Measurements from ENCODE around the gene NINL.
"Not testable (repeated sequence)": the region's sequence is repeated elsewhere in the genome, so short reads cannot be mapped to it uniquely, and the experiment has no call there.

NINL gene

DNA sequence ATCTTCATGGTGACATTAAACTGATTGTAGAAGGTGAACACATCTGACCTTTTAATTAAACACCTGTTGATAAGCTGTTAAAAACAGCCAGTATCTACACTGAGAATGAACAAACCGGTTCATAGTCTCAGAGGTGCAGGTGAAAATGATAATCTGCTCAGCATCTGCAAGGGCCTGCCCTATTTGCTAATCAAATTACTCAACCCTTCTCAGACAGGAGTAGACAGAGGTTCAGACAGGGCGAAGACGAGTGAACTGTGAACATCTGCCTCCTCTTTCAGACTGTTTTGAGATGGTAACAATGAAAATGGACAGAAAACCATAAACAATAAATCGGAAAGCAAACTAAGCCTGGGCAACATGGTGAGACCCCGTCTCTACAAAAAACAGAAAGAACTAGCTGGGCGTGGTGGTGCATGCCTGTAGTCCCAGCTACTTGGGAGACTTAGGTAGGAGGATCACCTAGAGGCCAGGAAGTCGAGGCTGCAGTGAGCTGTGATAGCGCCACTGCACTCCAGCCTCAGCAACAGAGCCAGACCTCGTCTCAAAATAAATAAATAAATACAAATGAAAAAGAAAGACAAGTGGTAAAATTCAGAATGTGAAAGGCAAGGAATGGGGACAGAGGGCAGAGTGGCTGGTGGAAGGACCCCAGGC is 55.9 kb downstream of the NINL start:
- DNase-seq: no peak

DNA sequence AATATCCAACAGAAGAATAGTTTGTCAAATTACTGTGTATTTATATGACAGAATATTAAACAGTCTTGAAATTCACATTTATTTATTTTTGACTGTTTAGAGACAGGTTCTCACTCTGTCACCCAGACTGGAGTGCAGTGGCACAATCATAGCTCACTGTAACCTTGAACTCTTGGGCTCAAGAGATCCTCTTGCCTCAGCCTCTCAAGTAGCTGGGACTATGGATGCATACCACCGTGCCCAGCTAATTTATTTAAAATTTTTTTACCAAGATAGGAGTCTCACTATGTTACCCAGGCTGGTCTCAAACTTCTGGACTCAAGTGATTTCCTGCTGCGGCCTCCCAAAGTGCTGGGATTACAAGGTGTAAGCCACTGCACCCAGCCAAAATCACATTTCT is 57.4 kb downstream of the NINL start:
- DNase-seq: no peak

GRCh38 chr20:25526446-25526845 is 58.9 kb downstream of the NINL start:
- no peak for DNase-seq

DNA sequence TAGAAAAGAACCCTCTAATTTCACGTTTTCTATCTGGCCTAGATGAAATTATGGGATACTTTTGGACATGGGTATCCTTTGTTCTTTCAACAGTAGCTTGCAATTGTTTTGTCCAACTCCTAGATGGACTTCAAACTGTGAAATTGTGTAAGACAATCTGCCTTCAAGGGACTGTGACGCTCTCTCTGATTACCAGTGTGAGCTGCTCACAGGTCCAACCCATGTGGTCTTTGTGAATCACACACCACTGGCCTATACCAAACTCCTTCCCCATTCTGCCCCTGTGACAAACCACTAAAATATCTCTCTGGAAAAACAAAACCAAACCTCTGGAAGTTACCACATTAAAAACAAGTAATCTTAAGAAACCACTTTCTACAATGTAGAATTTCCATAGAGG is 59.5 kb downstream of the NINL start:
- DNase-seq: no peak

DNA sequence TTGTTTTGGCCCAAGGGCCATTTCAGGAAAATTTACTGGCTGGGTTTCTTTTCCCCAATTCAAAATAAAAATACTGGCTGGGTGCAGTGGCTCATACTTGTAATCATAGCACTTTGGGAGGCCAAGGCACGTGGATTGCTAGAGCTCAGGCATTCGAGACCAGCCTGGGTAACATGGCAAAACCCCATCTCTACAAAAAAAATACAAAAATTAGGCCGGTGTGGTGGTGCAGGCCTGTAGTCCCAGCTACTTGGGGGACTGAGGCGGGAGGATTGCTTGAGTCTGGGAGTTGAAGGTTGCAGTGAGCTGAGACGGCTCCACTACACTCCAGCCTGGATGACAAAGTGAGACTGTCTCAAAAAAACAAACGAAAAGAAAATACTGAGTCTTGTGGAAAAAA is 60.0 kb downstream of the NINL start:
- DNase-seq: no peak

DNA sequence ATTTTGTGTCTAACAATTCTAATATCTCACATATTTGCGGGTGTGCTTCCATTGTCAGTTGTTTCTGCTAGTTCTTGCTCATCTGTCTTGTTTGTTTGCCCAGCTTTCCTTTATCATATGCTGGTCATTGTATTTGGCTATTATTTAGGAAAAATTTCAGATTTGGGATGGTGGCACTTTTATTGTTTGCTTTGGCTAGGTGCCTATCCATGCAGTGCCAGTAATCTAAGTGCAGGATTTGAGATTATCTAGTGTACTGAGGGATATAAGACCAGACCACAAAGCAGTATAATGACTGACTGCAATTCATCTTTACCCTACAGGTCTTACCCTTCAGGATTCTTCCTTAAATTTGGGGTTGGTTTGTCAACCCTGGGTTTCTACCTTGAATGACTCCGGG is 63.9 kb downstream of the NINL start:
- DNase-seq: no peak

DNA sequence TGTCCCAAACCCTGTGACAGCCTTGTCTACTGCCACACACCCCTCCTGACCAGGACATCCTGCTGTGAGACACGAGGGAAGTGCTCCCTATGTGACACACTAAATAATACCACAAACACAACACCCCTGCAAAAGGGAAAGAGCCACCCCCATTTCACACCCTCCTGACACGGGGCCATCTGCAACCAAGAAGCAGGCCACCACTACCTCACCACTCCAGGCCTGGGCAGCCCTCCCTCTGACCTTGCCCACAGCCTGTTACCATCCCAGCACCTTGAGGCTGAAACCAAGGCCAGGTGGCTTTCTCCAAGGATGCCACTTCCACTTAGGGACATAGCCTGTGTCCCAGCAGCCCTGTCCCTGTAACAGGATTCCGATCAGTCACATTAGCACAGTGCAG is 68.2 kb downstream of the NINL start:
- DNase-seq: no peak

DNA sequence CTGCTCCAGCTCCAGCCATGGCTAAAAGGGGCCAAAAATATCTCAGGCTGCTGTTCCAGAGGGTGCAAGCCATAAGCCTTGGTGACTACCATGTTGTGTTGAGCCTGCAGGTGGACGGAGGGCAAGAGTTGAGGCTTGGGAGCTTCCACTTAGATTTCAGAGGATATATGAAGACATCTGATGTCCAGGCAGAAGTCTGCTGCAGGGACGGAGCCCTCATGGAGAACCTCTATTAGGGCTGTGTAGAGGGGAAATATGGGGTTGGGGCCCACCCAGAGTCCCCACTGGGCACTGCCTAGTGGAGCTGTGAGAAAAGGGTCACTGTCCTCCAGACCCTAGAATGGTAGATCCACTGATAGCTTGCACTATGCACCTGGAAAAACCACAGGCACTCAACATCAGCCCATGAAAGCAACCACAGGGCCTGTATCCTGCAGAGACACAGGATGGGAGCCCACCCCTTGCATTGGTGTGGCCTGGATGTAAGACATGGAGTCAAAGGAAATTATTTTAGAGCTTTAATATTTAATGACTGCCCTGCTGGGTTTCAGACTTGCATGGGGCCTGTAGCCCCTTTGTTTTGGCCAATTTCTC is 70.5 kb downstream of the NINL start:
- DNase-seq: no peak

DNA sequence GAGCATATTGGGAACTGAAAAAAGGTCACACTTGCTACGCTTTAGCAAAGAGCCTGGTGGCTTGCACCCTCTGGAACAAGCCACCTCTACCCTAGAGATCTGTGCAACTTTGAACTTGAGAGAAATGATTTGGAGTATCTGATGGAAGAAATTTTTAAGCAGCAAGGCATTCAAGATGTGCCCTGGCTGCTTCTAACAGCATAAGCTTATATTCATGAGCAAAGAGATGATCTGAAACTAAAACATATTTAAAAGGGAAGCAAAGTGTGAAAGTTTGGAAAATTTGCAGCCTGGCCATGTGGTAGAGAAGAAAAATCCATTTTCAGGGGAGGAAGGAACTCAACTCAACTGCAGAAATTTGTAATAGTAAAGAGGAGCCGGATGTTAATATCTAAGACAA is 71.1 kb downstream of the NINL start:
- no peak for DNase-seq

GRCh38 chr20:25512709-25513108 is 72.6 kb downstream of the NINL start:
- DNase-seq: no peak

- DNase-seq: no peak
Observed at GRCh38 chr20:25511183-25511582, 74.1 kb downstream of the NINL start.

GRCh38 chr20:25510721-25511120 is 74.6 kb downstream of the NINL start:
- DNase-seq: no peak

- DNase-seq: no peak
Observed at GRCh38 chr20:25510202-25510601, 75.1 kb downstream of the NINL start.

GRCh38 chr20:25509084-25509483 is 76.2 kb downstream of the NINL start:
- DNase-seq: no peak

DNA sequence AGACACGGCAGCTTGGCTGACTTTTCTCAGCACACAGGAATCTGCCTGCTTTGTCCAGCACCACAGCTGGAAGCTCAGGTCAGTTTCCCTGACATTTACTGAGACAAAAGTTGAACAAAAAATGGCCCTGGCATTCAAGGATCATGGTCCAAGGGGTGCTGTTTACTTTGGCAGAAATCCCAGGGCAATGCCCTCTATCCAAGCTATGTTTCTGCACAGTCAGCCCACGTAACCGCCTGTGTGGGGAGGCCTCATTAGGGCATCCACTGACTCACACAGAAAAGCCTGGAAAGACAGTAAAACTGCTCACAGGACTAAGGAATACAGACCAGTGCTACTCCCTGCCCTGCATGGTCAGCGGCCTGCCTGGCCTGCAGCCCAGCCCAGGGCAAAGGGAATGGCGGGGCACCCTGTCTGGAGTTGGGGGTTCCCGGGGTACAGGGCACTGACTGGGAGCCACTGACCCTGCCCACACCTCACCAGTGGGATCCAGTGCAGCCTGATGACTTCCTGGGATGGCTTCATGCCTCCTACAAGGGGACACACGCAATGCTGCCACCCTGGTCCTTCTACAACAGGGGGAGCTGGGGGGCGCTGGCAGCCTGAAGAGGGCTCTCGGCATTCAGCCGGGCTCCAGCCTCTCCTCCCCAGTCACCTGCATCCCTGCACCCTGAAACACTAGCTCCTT is 77.1 kb downstream of the NINL start:
- DNase-seq: no peak

- DNase-seq: no peak
Observed at GRCh38 chr20:25507385-25508082, 77.8 kb downstream of the NINL start.

DNA sequence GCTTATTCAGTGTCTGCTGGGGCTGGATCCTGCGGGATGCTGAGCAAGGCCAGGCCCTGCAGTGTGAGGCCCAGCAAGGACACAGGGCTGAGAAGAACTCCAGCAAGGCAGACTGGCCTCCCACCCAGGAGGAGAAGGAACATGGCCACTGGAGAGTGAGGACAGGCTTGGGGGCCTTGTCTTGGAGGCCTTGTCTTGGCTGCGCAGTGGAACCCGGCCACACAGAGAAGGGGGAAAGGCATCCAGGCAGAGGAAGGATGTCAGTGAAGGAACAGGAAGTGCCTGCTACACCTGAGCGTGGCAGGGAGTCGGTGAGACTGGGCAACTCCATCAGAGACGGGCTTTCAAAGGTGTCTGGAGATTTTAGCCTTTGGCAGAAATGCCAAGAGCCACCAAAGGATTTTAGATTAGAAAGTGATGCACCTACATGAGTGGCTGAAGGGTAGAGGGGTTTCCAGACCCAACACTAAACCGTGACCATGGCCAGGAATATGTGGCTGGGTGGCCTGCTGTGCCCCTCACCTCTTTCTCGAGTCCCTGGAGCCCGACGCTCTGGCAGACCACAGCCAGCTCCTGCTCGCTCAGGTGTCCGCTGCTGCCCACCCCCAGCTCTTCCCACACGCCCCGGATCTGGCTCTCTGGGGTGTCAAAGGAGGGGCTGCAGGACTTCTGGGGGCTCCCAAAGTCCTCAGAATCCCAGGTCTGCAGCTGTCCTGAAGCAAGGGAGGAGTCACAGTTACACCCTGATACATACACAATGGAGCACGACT is 80.8 kb downstream of the NINL start:
- DNase-seq: no peak

DNA sequence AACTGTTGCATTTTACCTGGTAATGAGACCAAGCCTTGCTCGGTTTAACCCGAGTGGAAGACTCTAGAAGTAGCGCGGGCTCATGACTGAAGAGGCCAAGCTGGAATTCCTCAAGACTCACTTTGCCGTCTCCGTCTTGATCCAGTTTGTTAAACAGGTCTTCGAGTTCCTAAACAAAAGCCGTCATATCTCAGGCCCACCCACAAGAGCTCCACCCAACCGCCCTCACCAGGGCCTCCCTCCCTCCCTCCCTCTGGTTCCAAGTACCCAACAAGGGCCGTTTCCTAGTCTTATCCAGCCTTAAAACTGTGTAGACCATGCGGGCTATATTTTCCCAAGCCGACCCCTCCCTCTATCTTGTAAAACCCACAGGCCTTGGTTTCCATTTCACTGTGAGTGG is 81.4 kb downstream of the NINL start:
- DNase-seq: no peak

DNA sequence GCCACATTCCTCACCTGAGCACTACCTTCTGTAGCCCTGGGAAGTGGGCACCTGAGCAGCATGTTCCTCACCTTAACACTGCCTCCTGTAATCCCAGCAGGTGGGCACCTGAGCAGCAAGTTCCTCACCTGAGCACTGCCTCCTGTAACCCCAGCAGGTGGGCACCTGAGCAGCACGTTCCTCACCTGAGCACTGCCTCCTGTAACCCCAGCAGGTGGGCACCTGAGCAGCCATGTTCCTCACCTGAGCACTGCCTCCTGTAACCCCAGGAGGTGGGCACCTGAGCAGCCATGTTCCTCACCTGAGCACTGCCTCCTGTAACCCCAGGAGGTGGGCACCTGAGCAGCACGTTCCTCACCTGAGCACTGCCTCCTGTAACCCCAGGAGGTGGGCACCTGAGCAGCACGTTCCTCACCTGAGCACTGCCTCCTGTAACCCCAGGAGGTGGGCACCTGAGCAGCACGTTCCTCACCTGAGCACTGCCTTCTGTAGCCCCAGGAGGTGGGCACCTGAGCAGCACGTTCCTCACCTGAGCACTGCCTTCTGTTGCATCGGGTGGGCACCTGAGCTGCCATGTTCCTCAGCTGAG is 82.2 kb downstream of the NINL start:
- not testable (repeated sequence) for DNase-seq

- DNase-seq: no peak
Observed at GRCh38 chr20:25500880-25501351, 84.4 kb downstream of the NINL start.

GRCh38 chr20:25499855-25500434 is 85.4 kb downstream of the NINL start:
- DNase-seq: no peak

GRCh38 chr20:25499031-25499430 is 86.3 kb downstream of the NINL start:
- DNase-seq: no peak
